Amniotic epithelial cell (primary cell): Measurements from ENCODE around the gene ADTRP.
"Not testable (repeated sequence)": the region's sequence is repeated elsewhere in the genome, so short reads cannot be mapped to it uniquely, and the experiment has no call there.

ENCODE experiments used
- DNase-seq: peaks from one replicate; pipeline ENCODE4 v3.0.0-alpha.2; 2010; ENCODE audit warnings: low read depth

The ADTRP gene

GRCh38 chr6:11803591-11803971 is 25.0 kb upstream of the ADTRP start:
- DNase-seq, result no peak

DNA sequence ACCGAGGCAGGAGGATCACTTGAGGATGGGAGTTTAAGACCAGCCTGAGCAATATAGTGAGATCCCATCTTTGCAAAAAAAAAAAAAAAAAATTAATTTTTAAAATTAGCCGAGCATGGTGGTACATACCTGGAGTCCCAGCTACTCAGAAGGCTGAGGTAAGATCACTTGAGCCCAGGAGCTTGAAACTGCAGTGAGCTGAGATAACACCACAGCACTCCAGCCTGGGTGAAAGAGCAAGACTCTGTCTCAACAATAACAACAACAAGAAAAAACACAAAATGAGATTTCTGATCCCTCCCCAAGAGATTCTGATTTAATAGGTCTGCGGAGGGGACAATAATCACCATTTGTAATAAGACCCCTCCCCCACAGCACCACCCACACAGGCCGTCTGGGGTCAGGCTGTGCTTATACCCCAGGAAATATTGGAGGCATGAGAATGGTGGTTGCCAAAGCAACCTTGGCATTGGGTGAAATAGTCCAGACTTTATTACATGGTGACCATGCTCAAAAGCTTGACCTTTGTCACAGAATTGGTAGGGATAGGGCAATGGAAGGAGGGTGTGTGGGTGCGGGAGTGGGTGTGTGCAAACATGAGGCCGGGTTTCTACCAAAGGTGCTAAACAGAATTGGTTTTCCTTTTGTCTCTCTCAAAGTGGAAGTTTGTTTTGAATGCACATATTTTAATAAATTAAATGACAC is 24.4 kb upstream of the ADTRP start:
- no peak for DNase-seq

DNA sequence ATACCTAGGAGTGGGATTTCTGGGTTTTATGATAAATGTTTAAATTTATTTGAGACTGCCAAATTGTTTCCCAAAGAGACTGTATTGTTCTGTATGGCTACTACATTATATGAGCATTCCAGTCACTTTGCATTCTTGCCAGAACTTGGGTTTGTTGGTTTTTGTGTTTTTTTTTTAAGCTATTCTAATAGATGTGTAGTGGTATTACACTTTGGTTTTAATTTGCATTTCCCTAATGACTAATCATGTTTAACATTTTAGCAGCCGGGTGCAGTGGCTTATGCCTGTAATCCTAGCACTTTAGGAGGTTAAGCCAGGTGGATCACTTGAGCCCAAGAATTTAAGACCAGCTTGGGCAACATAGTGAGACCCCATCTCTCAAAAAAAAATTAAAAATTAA is 21.9 kb upstream of the ADTRP start:
- not testable (repeated sequence) for DNase-seq

GRCh38 chr6:11798538-11798937 is 19.9 kb upstream of the ADTRP start:
- DNase-seq, result no peak

DNA sequence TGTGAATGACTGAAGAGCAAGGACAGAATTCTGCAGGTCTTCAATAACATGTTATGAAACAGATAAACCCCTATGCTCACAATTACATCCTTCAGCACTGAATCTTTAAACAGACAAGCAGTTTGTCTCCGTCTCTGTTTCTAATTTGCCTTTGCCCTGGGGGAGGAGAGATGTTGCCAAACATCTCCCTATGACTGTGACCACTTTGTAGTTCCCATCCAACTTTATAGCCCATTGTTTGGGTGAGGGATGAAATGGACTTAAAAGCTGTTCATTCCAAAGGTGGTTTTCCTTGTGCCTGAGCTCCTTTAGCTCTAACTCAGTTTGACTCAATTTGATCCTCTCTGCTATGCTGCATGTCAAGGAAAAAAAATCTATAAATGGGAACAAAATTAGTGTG is 19.5 kb upstream of the ADTRP start:
- DNase-seq, result no peak

GRCh38 chr6:11796829-11797228 is 18.2 kb upstream of the ADTRP start:
- DNase-seq, result no peak

- peak; percentile 71 for DNase-seq
Observed at GRCh38 chr6:11795403-11795802, 16.8 kb upstream of the ADTRP start.

DNA sequence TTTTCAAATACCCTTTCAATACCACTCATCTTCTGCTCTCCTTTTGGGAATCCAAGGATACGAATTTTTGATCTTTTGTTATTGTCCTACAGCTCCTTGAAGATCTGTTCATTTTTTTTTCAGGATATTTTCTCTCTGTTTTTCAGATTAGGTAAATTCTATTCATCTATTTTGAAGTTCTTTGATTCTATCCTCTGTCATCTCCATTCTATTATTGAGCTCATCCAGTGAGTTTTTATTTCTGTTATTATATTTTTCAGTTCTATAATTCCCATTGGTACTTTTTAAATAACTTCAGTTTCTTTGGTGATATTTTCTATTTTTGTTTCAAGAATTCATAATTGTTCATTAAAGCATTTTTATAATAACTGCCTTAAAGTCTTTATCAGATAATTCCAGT is 14.7 kb upstream of the ADTRP start:
- DNase-seq, result no peak

- DNase-seq, result peak; percentile 49
Observed at GRCh38 chr6:11791354-11792107, 12.9 kb upstream of the ADTRP start.

GRCh38 chr6:11789744-11790143 is 11.1 kb upstream of the ADTRP start:
- DNase-seq, result peak; percentile 67

DNA sequence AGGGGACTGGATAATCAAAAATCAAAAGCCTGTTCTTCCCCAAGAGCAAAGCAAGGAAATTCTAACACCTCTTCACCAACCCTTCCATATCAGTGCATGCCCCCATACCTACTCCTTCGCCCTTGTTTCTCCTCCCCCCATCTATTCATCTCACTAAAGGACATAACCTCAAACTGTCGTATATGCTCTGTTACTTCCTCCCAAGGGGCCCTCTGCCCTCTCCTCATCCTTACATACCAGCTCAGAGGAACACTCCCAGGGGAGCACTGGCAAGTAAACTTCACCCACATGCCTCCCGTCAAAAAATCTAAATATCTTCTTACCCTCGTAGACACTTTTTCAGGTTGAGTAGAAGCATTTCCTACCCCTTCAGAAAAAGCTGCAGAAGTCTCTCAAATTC is 9.4 kb upstream of the ADTRP start:
- DNase-seq, result no peak

DNA sequence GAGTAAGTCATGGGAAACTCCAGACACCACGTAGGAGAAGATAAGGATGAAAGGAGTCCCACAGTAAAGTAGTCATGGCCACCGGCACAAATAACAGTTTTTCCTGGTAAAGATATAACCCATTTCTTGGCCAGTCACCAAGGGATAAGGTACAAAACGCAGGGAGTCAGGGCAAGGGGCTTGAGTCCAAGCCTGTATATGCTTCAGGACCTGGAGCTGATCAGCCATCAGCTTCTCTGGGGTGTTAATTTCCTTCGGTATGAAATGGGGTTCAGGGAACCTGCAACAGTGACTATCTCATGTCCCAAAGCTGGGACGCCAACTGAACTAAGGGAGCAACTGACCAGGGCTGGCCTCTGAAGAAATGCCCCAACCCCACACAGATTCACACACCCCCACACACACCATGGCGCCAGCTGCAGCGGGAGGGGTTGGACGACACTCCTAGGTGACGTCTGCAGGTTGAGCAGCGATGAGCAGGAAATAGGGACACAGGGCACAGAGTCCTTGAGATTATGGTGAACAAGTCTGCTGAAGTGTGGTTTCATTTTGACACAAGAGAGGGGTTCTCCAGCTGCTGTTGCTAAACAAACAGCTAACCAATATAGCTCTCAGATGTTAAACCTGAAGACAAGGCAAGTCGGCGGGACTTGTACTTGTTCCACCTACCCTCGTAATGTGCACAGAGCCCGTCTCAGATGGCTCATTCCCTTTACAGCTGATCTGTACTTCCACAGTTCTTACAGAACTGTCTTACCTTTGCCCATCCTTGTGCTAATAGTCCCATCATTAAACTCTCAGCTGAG is 7.4 kb upstream of the ADTRP start:
- DNase-seq, result no peak

DNA sequence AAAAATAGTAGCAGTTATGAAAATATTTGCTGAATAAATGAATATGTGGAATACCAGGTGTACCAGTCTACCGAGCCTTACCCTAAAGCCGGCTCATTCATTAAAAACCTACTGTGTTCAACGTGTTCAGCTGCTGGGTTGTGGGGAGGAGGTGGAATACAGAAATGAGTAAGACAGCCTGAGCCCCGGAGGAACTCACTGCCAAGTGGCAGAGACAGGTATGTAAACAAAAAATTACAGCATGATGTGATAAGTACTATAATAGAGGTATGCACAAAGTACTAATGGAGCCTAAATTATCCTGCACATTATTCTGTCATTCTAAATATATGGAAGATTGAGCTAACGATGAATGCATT is 6.8 kb upstream of the ADTRP start:
- peak; percentile 54 for DNase-seq

GRCh38 chr6:11784341-11784740 is 5.7 kb upstream of the ADTRP start:
- no peak for DNase-seq

DNA sequence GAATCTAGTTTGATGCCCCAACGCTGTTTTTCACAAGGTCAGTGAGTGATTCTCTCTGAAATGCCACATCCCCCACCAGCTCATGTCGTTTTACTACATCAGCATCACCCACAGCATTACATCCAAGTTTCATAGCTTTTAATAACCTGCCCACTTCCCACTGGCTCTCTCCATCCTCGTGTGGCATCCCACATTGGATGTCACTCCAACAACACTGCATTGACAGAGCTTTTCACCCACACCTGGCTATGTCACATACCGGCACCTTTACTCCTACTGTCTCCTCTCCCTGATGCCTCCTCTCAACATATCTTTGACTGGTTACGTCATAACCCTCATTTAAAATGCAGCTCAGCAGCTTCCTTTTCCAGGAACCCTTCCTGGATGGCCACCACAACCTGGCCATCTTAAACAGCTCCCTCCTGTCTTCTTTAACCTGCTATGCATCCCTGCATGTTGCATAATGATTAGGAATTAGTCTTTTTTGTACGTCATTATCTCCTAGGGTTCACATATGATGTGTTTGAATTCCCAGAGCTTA is 5.0 kb upstream of the ADTRP start:
- no peak for DNase-seq

GRCh38 chr6:11782524-11782923 is 3.9 kb upstream of the ADTRP start:
- DNase-seq, result no peak

DNA sequence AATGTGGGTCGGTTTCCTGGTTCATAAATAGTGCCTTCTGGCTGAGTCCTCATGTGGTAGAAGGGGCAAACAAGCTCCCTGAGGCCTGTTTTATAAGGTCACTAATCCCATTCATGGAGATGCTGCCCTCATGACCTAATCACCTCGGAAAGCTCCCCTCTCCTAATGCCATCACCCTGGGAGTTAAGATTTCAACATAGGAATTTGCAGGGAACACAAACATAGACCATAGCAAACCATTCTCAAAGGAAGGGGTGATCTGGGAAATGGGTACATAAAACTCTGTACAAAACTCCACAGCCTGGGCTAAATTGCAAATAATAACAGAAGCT is 1.5 kb upstream of the ADTRP start:
- DNase-seq, result no peak

GRCh38 chr6:11779329-11780096 is 910 bp upstream of the ADTRP start:
- peak; percentile 59 for DNase-seq

GRCh38 chr6:11778036-11778435 is 567 bp downstream of the ADTRP start:
- no peak for DNase-seq

DNA sequence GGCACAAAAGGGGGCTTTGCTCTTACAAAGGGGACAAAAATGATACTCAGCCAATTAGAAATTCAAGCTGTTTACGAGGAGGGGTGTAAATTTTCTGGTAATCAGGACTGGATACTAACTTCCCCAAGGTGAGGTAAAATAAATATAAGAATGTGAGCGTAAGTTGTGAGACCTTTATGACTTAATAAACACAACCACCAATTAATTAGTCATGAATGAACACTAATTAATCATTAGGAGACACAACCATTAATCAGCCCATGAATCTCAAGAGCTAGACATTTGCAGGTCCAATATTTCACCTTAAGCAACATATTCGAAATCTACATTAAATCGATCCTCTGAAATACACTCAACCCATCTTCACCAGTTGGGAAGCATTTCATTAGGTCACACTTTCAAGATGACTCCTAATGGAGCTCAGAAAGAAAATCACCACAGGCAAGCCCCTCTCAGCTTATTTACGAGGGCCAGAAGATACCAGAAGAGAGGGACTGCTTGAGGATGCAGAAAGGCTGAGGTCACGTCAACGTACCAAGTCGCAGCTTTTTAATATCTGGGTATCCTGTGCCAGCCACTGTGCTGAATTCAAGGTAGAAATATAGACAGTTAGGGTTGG is 2.7 kb downstream of the ADTRP start:
- DNase-seq, result no peak

DNA sequence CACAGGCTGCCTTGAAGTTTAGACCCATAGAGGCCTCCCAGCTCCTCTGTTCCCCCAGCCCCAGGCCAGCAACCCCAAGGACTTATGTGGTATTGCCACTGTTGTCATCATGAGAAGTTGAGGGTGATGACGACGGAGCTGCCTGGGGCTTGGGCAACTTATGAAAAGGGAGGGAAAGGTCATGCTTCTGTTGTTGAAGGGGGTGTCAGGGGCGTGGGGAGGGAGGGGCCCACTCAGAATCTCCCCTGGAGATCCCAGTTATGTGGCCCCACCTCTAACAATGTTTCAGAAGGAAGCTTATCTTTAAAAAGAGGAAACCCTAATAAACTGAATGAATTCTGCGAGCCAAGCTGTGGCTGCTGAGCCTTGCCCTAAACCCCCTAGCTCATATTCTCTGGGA is 4.2 kb downstream of the ADTRP start:
- no peak for DNase-seq

DNA sequence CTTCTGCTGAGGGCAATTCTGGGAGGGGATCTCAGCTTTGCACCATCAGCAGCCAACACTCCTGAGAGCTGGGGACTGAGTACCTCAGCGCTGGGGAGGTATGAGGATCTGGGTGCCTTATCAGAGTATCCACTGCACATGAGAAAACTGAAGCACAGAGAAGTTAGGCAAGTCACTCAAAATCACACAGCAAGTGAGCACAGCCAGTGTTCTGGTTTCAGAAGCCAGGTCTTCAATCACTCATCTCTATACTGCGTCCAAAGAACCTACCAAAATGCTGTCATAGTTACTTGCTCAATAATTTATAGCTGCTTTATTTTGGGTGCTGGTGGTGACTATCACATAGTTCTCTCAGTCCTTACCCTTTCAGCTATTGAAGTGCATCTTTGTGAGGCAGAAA is 5.0 kb downstream of the ADTRP start:
- DNase-seq, result no peak
